Measurements from ENCODE around the gene OSBPL3.
A peak's percentile ranks its signal among the peaks of the same experiment; 100 is the strongest.

Gene OSBPL3

DNA sequence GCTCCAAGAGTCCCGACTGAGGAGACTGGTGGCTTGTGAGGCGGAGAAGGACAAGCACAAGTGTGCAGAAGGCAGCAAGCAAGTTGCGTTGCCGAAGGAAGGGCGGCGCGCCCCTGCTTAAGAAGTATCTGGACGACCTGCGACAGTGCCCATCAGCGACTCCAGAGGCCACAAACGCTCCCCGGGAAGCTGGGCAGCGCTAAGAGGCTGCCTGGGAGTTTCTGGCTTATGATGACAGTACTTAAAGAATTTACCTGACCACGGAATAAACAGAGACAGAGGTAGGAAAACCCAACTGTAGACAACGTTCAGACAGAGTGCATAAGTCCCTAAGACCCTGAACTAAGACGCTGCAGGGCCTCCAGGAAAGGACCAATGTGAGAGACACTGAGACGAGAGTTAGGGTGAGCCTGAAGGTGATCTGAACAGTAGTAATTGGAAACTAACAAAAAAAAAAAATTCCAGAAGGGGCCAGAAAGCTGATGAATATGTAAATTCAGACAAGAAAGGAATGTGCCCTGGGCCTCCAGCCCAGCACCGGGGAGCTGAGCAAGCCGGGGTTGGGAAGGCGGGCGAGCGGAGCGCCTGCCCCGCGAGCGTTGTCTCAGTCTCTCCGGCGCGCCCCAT lies 1.0 kb downstream of the OSBPL3 start:
- no peak for DNase-seq

DNA sequence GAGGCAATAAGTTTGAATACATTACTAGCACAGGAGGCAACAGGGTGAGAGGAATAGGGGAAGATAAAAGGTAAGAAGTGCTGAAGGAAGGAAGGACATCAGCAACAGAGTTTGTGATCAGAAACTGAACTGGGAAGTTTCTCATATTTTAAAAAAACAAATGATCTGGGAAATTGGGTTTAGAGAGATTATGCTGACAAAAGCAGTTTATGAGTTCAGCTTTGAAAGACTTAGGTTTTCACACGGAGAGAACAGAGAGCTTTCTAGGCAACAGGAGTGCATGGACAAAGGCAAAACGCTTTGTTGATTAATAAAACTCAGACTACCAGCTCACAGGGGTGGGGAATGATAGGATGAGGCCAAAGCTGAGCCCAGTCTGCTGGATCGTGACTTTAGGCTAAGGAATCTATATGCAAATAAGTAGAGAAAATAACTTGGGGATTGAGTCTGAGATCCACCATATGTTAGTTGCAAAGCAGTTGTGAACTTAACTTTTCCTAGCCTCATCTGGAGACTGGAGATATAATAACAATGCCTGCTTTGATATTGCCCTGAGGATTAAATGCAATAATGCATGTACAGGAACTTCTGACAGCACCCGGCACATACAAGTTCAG lies 4.2 kb downstream of the OSBPL3 start:
- DNase-seq, result no peak

DNA sequence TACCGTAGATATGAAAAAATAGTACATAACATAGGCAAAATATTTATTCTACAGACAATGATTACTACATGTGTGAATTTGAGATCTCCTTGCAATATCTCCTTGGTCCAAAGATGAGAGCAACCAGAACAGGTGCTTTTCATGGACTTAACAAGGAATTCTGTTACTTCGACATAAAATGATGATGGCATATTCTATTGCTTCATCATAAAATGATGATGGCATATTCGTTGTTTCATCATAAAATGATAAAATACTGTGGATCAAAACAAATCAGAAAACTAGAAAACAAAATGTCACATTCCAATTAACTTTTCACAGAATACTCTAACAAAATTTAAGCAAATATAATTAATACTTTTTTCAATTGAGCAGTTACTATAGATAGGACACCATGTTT lies 4.8 kb downstream of the OSBPL3 start:
- no peak for DNase-seq

DNA sequence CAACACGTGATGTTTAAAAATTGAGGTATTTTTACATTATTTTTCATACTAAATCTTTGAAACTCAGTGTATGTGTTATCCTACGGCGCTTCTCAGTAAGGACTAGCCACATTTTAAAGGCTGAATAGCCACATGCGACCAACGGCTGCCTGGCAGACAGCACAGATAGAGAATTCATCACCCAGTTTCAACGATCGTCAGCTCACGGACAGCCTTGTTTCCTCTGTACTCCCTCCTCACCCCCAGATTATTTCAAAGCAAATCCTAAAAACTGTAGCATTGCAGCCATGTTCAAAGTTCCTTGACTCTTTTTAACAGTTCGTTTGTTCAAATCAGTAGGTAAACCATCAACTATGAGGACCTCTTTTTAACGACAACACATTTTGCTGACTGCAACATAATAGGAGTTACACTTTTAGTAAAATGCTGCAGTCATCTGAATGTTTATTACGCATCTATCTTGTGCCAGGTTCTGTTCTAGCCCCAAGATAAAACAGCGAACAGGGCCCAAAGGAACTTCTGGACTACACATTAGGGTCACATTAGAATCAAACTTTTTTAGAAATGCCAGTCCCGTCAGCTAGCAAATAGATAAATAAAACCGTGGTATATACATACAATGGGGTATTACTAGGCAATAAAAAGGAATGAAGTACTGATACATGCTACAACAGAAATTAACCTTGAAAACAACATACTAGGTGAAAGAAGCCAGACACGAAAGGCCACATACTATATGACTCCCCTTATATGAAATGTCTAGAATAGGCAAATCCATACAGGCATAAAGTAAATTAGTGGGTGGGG lies 5.7 kb downstream of the OSBPL3 start:
- no peak for DNase-seq

DNA sequence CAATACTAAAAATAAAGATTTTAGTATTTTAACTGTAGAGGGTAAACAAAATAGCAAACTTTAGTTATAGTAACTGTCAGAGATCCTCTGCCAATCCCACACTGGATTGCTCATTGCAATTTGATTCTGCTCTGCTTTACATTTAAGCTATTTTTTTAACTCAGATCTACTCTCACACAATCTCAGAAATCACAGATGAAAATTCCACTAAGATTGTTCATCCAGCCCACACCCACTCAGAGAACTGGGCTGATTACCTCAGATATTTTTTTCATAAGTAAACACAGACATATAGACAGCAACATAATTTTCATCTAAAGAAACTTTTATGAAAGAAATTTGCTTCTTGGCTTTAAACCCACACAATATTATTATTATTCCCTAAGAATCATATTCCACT lies 7.0 kb downstream of the OSBPL3 start:
- DNase-seq, result no peak

DNA sequence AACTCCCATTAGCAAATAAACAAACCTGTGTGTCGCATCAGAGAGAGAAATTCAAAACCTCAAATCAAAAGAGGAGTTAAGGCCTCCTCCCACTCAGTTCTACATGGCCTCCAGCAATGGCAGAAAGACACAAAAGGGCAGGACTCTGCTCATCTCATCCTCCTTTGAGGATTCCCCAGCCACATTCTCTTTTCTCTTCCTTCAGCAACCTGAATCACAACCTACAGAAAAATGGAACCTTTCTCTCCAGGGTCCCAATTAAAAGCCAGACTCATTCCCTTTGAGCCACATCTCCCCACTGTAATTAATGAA lies 7.9 kb downstream of the OSBPL3 start:
- DNase-seq, result no peak

DNA sequence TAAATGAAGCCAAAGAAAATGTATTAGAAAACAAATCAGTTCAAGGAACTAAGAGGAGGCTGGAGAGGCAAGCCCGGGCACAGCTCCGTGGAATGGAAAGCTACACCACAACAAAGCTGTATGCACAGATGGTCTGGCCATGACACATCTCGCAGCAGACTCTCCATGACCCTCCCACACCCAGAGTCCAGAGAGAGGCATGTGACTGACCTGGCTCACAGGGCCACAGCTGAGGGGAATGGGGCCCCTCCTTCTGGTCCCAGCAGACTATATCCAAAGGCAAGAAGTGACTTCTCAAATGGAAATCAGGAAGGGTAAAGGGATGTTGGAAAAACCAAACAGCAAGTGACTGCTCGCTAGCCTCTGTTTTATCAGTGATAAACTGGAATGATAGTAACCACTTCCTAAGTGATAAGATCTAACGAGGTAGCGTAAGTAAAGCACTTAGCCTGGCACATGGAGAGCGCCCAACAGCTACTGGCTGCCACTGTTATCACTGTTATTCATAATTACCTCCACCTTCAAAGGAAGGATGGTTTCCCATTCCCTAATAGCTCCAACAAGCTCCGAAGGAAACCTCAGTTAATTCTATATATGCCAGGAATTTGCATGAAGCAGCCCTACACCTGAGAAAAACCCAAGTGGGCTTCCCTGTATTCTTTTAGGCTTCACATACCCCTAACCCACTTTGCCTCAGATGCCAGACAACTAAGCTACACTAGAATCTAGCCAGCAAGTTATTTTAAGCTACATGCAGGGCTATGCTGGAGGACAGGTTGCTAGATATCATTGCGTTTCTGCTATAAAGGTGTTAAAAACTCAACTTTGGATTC lies 8.4 kb downstream of the OSBPL3 start:
- peak; percentile 34 to 48 (median 45) for DNase-seq

DNA sequence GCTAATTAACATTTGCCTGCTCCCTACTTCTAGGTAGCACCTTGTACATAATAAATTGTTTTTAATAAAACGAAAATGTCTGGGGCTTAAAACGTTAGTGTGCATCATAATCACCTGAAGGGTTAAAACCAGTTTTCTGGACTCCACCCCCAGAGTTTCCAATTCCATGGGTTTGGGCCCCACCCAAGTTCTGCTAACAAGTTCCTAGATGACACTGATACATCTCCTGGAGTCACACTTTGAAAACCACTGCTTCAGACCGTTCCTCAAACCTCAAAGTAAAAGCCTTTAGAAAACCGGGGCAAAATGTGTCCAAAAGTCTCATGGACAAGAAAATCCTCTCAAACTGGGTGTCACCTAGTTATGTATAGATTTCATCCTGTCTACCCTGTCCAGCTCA lies 9.3 kb downstream of the OSBPL3 start:
- DNase-seq, result no peak

DNA sequence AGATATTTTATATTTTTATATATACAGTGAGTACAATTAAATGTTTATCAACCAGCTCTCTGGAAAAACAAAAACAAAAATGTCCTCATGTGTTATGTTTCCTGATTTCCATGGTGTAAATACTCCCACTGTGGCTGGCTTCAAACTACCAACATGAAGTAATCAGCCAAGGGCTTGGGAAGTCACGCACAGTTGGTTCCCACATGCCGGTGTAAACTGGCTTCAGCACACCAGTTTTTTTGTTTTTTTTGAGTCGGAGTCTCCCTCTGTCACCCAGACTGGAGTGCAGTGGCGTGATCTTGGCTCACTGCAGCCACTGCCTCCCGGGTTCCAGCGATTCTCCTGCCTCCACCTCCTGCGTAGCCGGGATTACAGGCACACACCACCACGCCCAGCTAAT lies 11.8 kb downstream of the OSBPL3 start:
- DNase-seq, result peak in 2 of 3 donors; percentile 39 to 42

DNA sequence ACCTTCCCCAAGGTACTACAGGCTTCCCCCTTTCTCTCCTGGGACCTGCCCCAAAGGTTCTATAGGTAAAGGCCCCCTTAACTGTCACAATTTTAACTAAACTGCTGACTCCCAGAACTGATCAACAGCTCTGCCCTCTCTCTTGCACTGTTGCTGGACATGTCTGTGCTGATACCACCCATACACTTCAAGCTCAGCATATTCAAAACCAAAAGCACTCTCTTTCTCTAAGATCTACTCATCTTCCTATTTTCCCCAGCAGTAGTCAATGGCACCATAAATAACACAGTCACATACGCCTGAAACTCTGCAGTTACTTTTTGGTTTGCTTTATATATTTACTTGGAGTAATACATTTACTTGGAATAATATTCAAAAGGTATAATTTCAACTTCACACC lies 12.3 kb downstream of the OSBPL3 start:
- no peak for DNase-seq

DNA sequence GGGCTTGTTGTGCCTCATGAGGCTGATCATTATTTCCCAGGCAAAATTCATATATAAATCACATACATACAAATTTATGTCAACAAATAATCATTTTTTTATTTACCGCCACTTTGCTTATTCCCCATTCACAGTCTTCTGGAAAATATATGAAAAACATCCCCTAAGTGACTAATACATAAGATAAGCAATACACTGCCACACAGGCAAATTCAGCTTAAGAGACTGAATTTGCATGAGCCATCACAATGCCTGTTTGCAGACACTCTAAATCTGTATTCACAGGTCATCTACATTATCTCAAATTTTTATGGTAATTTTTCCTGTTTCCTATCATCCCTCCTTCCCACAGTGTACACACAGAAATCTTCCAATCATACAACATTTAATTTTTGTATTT lies 13.2 kb downstream of the OSBPL3 start:
- DNase-seq, result peak in 1 of 3 donors; percentile 37

DNA sequence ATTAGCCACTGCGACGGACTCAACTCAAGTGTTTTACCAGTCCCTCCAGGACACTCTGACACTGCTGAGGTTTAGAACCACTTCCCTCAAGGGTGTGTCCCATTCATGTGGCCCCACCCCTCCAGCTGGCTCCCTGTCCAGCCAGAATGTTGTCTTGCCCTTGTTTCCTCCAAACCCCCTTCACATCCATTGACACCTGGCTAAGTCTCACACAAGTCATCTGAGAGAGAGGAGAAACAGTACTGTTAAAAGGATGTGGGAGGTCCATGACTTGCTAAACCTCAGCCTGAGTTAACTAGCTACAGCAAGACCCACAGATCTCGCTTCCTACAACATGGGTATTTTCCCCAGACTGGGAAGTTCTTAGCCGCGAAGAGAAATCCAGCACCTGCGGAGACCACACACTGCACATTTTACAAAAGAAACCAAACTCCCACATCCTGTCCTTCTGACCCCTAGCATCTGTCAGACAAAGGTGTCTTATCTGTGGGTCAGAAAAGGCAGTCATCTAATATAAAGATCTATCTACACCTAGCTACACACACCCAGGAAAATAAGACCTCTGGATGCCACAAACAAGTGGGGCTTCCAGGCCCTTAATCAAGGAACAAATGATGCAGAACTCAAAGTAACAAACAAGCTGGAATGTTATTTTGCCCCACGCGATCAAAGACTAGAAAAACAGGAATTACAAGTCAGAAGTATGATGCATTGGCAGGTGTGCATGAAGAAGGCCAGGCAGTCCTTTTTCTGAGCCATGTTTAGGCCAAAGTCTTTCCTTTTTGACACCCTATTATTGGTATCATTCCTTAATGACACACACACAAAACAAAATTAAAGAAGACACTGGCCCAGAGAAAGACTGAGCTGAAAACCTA lies 13.9 kb downstream of the OSBPL3 start:
- peak; percentile 48 to 53 (median 51) for DNase-seq

DNA sequence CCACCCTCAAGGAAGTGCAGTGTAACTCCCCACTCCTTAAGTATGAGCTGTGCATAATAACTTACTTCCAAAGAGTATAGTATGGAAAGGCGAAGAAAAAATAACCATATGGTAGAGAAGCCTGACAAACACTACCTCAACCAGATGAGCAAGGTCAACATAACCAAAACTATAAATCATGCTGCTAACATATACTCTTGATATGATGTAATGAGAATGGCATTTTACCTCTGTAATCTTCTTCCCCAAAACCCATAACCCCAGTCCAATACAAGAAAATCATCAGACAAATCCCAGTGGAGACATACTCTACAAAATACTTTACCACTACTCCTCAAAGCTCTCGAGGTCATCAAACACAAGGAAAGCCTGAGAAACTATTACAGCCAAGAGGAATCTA lies 15.8 kb downstream of the OSBPL3 start:
- DNase-seq, result no peak

DNA sequence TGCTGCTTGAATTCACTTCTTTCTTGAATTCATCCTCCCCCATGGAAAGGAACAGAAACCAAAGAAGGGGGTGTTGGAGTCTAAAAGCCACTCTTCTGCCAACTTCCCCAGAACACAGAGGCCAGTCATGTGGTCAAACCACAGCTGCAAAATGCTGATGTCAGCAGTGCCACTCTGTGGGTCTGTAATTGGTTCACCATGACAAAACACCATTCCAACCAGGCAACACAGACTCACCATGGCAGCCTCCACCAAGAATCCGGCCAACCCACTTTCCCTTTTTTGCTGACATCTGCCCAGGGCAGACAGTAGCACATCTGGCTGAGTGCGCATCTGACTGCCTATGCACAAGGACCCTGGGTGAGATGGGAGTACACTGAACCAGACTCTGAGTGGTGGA lies 16.8 kb downstream of the OSBPL3 start:
- peak; percentile 84 to 90 (median 87) for DNase-seq

DNA sequence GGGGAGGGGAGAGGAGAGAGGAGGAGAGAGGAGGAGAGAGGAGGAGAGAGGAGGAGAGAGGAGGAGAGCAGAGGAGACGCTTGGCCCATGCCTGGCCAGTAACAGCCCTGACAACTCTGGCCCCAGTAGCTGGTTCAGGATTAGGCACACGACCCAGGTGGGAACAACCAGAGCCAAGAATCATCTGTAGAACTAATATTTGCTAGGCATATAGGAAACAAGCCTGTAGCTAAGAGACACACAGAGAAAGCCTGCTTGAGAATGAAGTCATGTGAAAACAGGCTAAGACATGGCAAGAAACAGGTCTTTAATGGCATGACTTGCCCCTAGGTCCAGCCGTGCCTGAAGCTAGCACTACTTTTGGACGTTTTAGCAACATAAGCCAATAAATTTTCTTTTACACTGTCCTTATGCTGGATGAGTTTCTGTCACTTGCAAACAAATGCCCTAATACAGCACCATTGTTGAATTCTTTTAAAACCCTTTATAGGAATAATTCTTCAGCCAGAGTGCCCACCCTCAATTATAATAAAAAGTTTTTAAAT lies 17.5 kb downstream of the OSBPL3 start:
- no peak for DNase-seq

DNA sequence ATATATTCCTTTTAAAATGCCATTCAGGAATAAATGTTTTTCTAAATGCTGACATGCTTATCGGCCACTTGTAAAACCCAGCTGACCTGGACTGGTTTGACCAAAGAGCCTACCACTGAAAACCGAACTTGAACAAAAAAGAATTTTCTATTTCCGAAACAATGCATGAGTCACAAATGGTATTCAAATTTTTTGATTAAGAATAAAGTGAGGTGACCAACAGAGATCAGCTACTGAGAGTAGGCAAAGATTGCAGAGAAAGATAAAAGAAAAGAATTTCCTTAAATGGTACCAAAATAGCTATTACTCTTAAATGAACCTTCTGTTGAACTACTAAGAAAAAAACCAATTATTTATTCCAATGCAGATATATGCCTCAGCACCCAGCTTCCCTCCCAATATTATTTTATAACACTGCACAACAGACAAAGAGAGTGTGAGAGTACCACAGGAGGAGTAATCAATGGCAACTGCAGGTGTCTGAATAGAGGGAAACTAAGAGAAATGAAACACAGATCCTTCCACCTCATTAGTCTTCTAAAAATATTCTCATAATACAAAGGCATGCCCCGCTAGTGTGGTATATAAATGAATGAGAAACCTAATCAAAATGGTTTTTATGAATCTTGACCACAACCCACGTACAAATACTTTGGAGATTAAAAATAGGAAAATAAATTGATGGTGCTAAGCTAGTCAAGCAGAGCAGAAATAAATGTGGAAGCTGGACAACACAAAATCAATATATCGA lies 20.1 kb downstream of the OSBPL3 start:
- DNase-seq, result no peak

DNA sequence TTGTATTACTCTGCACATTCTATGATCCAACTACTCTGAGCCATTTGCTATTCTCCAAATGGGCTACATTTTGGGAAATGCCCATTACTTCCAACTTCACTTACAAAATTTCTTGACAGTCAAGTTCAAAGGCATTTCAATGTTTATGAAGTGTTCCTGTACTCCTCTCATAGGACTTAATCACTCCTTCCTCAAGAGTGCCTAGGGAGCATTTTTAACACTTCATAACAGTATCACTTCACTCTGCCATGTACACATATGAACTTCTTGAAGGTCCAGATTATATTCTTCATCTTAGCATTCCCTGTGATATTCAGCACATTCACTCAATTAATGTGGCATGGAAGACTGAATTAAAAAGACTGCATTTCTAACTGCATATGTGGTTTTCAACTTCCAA lies 21.6 kb downstream of the OSBPL3 start:
- DNase-seq, result no peak

DNA sequence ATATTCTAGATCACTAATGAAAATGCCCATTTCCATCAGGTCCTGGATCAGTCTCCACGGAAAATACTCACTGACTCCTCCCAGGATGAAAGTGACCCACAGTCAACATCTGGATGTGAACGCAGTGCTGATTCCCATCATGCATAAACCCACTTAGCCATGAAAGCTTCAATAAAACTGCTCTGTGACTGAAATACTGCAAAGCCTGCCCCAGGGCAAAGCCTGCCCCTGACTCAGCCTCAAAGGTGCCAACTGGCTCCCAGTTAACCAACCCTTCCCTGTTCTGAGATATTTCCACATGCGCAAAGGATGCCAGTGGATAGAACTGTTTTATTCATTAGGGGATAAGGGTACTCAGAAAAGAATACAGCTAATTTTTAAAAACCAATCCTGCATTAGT lies 24.0 kb downstream of the OSBPL3 start:
- DNase-seq, result no peak

DNA sequence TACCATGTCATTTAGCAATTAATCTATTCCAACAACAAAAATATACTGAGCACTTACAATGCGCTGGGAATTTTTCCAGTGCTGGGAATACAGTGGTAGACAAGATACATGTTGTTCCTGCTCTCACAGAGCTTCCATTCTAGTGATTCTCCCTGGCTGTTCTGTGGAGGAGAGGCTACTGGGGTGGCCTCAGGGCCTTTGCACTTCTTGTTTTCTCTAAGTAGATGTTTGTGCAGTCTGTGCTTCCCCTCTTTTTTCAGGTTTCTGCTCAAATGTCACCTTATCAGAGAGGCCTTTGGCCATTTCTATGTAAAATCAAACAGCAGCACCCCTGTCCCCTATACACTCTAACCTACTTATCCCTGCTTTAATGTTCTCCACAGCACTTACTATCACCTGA lies 24.7 kb downstream of the OSBPL3 start:
- no peak for DNase-seq

DNA sequence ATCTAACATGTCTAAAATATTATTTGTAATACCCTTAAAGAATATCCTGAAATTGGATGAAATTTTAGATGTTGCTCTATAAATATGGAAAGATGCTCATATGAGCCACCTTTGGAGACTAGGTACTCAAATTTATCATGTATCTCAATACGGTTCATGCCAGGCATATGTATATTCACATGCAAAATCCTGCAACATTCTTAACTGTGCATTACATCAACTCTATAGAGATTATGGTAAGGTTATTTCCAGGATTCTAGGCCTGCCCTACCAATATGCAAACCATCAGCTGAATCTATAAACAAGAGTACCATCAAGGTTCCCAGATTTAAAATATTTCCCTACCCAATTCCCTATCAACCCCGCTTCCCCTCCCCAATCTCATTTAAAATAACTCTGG lies 27.5 kb downstream of the OSBPL3 start:
- DNase-seq, result no peak

DNA sequence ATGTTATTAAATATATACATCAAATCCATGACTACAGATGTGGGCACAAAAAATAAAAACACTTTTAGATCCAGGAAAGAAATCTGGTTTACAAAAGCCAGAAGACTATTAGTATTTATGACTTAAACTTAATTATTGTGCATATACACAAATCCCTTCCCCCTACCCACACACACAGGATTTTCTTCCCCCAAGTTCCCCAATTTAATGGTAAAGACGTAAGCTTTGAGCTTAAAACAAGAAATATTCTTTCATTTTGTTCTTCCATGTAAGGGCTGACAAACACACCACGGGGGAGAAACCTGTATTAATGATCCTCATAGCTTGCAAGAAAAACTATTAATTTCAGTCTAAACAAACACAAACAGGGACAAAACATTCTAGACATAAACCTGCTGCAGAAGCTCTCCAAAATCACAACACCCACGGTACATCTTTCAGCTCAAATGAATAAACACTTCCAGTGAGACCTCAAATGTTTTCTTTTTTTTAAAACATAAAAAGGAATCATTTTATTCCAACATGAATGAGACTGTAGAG lies 28.5 kb downstream of the OSBPL3 start:
- peak; percentile 49 to 52 (median 52) for DNase-seq
